ENCODE measurements around the gene HNRNPH3. TPM values are rescaled to one million over a fixed set of nuclear protein-coding genes. Genes with fewer than 3 reads are reported as not detected.
"Not testable (repeated sequence)": the region's sequence is repeated elsewhere in the genome, so short reads cannot be mapped to it uniquely, and the experiment has no call there.

Gene HNRNPH3
- total RNA-seq, 6 donors from 2014 or later = 38.2 to 97.1 (median 62.8) TPM

- H3K27ac ChIP-seq = no peak overlapping the region
- 71% methylated on average over 5 of the region's 5 CpGs for WGBS, 2 donors
- no peaks in the 10 kb centered on the region for H3K27me3 ChIP-seq
- TF ChIP-seq POLR2A (IDR thresholded peaks at IDR 0.05) (no peak), POLR2AphosphoS5 (IDR thresholded peaks at IDR 0.05) (no peak), EP300 (IDR thresholded peaks at IDR 0.05) (no peak), CTCF (IDR thresholded peaks at IDR 0.05) (no peak)
- H3K4me1 ChIP-seq = peaks cover 0 to 11% (median 2%) of the 10 kb centered on the region in 4 donors
- H3K36me3 ChIP-seq = no peaks in the 10 kb centered on the region
- ATAC-seq (ENCODE audit: low FRiP score in 2 of 2) (no peak), DNase-seq (no peak)
- no peaks in the 10 kb centered on the region for H3K9me3 ChIP-seq
- no peak overlapping the region for H3K4me3 ChIP-seq
Measured at GRCh38 chr10:68302871-68303270, 29.0 kb upstream of the HNRNPH3 start.

GRCh38 chr10:68303849-68304412 is 27.9 kb upstream of the HNRNPH3 start:
- no peaks in the 10 kb centered on the region for H3K36me3 ChIP-seq
- H3K27ac ChIP-seq = no peak overlapping the region
- H3K27me3 ChIP-seq = no peaks in the 10 kb centered on the region
- no peak overlapping the region for H3K4me3 ChIP-seq
- H3K4me1 ChIP-seq = peaks cover 0 to 11% (median 2%) of the 10 kb centered on the region in 4 donors
- 67 to 69% methylated on average over 7 of the region's 7 CpGs for WGBS, 2 donors
- ATAC-seq (ENCODE audit: low FRiP score in 2 of 2) (no peak), DNase-seq (no peak)
- no peak for TF ChIP-seq EP300 (IDR thresholded peaks at IDR 0.05)
- TF ChIP-seq POLR2AphosphoS5 (IDR thresholded peaks at IDR 0.05) = no peak
- TF ChIP-seq POLR2A (IDR thresholded peaks at IDR 0.05) = no peak
- TF ChIP-seq CTCF (IDR thresholded peaks at IDR 0.05) = no peak
- no peaks in the 10 kb centered on the region for H3K9me3 ChIP-seq

- 0 to 2% methylated on average over 1 of the region's 1 CpG for WGBS, 2 donors
- no peaks in the 10 kb centered on the region for H3K9me3 ChIP-seq
Measured at GRCh38 chr10:68305854-68306253, 26.0 kb upstream of the HNRNPH3 start.

GRCh38 chr10:68310531-68310930 is 21.3 kb upstream of the HNRNPH3 start:
- Histone ChIP-seq H3K27me3 (no peaks in the 10 kb centered on the region), H3K27ac (no peak overlapping the region), H3K9me3 (no peaks in the 10 kb centered on the region), H3K4me3 (no peak overlapping the region), H3K4me1 (peaks cover 0 to 4% (median 0%) of the 10 kb centered on the region in 4 donors), H3K36me3 (no peaks in the 10 kb centered on the region)
- ATAC-seq (ENCODE audit: low FRiP score in 2 of 2) (no peak), DNase-seq (no peak)
- TF ChIP-seq EP300 (IDR thresholded peaks at IDR 0.05) (no peak), POLR2AphosphoS5 (IDR thresholded peaks at IDR 0.05) (no peak), CTCF (IDR thresholded peaks at IDR 0.05) (no peak), POLR2A (IDR thresholded peaks at IDR 0.05) (no peak)

More at GRCh38 chr10:68305854-68306253, 26.0 kb upstream of the HNRNPH3 start:
- no peak for TF ChIP-seq CTCF (IDR thresholded peaks at IDR 0.05)
- no peak for TF ChIP-seq POLR2A (IDR thresholded peaks at IDR 0.05)
- TF ChIP-seq EP300 (IDR thresholded peaks at IDR 0.05) = no peak
- TF ChIP-seq POLR2AphosphoS5 (IDR thresholded peaks at IDR 0.05) = no peak
- Histone ChIP-seq H3K36me3 (no peaks in the 10 kb centered on the region), H3K4me3 (no peak overlapping the region), H3K4me1 (peaks cover 0 to 11% (median 2%) of the 10 kb centered on the region in 4 donors), H3K27ac (no peak overlapping the region), H3K27me3 (no peaks in the 10 kb centered on the region)
- ATAC-seq (ENCODE audit: low FRiP score in 2 of 2) = no peak
- no peak for DNase-seq

- WGBS, 2 donors = 94 to 96% methylated on average over 6 of the region's 6 CpGs
- not testable (repeated sequence) for H3K4me1 ChIP-seq; H3K27ac ChIP-seq; ATAC-seq (ENCODE audit: low FRiP score in 2 of 2); H3K27me3 ChIP-seq; DNase-seq; H3K36me3 ChIP-seq; H3K4me3 ChIP-seq
- H3K9me3 ChIP-seq = peaks cover 0 to 14% (median 8%) of the 10 kb centered on the region in 4 donors
Measured at GRCh38 chr10:68314930-68315329, 16.9 kb upstream of the HNRNPH3 start.
